CD4-positive, alpha-beta T cell treated with Interleukin-21 for 1 hour (primary cell): ENCODE results near the gene CPED1.
"Not testable (repeated sequence)": the region's sequence is repeated elsewhere in the genome, so short reads cannot be mapped to it uniquely, and the experiment has no call there.

ENCODE experiments used
- DNase-seq: peaks from one replicate; pipeline ENCODE4 v3.0.0-alpha.2; 2020

Gene CPED1

DNA sequence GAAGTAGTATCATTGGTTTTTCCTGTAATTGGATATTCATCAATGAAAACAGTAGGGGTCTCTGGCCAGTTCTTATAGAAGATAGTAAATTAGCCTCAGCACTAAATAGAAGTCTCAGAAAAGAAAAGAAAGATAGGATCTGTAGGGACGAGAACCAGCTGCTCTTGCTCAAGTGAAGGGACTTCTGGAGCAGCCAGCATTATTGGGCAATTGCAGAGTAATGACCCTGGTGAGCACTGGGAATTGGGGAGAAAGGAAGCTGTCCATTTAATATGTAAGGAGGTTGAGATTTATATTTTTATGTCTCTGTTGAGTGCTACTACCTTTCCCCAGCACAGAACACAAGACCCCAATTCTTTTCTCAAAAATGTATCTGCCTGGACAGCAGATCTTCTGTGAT lies 279.1 kb downstream of the CPED1 start:
- DNase-seq: no peak

DNA sequence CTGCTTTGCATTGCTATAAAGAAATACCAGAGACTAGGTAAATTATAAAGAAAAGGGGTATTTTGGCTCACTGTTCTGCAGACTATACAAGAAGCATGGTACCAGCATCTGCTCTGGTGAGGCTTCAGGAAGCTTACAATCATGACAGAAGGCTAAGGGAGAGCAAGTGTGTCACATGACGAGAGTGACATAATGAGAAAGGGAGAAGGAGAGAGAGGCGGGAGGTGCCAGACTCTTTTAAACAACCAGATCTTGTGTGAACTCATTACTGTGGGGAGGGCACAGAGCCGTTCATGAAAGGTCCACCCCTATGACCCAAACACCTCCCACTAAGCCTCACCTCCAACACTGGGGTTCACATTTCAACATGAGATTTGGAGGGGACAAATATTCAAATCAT lies 281.3 kb downstream of the CPED1 start:
- no peak for DNase-seq

DNA sequence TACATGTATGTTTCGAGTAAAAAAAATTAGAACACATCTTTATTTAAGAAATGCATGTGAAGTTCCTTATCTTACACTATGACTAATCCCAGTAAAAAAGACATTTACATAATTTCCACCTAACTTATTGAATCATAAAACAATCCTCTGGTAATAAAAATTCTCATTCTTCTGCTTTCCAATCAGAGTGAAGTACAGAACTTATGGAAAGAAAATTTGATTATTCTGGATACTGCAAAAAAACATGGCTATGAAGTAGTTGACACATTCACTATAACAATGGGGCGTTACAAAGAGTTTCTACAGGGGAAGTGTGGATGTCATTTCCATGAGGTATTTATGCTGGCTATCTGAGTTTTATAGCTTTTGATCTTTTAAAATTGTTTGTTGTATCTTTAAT lies 282.6 kb downstream of the CPED1 start:
- no peak for DNase-seq

DNA sequence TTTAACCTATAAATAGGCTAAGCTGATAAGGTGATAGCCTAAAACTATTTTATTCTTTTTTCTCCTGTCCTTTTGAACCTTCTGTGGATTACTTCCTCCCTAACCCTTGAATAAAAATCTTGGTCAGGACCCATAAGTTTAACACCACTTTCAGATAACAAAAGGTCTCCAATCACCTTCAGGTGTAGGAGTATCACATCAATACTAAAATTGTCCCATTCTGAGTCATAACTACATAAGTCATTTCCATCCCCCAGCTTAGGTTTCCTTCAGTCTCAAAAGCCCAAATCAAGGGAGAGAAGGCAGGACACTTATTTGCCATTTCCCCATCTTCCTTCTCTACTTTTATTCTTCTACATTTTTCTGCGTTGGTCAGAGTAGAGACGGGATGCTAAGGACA lies 283.4 kb downstream of the CPED1 start:
- no peak for DNase-seq

- no peak for DNase-seq
Observed at GRCh38 chr7:121272676-121273075, 284.2 kb downstream of the CPED1 start.

- no peak for DNase-seq
Observed at GRCh38 chr7:121273467-121274167, 285.1 kb downstream of the CPED1 start.

DNA sequence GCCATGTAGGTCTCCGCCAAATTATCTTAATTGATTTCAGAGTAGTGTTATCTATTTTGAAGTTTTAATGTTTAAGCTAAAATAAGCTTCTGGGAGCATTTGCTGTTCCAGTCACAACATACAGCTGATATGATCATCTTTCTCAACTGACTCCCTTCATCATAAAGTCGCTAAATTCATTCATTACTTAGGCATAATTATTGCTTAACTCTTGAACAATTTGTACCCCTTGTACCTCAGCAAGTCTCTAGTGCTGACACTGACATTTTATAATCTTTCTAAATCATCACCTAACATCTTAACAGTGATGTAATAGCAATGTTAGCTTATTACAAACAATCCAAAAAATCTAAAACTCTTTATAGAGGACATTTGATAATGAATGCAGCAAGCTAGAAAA lies 286.0 kb downstream of the CPED1 start:
- no peak for DNase-seq

GRCh38 chr7:121275204-121275603 lies 286.7 kb downstream of the CPED1 start:
- no peak for DNase-seq

DNA sequence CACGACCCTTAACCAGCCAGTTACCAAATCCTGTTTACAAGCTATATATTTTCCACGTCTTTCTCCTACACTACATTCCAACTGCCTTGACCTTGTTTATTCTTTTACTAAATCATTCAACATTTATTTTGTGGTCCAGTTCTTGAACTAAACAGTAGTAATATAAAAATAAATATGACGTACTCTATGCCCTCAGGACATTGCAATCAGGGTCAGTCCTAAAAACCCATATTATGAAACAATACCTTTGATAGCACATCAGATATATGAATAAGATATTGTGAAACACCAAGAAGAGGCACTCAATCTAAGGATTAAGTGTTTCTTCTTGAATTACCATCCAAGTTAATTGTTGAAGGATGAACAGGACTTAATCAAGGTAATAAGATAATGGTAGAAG lies 287.8 kb downstream of the CPED1 start:
- DNase-seq: no peak

DNA sequence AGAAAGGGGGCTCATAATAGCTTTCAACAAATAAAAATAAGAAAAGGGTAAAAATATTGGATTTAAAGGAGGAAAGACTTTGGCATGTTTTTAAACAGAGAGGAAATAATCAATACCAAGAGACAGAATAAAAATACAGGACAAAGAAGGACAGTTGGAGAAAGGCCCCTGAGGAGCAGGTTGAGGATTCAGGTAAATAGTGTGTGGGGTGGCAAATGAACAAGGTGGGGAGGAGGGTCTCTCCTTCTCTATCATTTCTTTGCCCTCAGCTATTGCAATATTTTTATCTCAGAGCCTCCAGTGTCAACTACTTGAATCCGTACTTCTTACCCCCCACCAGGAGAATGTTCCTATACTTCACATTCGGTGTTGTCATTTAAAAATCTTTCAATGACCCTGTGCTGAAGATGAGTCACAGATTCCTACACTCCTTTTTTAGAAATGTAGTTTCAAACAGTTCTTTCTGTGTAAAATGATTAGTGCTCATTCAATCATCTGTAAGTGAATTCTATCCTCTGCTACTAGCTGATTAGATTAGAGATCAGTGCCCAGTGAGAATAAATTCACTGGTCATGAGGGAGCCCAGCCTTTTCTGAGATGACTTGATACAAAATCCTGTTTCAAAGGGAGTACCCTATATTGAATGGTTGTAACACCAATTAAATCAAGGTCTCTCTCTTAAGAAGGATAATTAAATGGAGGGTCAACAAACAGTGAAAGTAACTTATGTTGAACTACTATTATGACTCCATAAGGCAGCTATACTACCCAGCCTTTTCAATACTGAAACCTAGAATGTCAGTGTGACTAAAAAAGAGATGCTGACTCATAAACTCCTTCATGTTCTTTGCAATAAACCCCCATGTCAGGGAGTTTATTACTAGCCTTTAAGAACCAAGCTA lies 289.9 kb downstream of the CPED1 start:
- DNase-seq: no peak

DNA sequence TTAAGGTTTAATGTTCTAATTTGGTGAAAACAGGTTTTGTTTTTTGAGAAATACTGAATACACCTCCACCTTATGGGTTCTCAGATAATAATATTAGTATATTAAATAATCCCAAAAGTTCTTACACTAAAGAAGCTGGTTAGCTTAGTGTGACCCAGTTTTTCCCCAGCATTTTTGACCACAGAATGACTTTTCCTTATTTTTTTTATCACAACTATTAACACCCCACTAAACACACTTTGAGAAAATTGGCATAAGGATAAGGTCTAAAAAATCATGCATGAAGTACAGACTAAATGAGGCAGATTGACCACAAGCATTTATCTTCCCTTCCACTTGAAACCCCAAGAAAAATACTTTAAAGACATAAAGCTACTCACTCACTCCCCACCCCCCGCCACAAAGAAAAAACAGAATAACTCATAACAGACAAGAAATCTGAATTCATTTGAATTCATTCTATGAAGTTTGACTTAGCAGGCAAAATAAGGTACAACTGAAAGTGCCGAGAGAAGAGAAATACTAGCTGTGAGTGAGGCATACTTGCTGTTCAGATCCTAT lies 290.6 kb downstream of the CPED1 start:
- no peak for DNase-seq

GRCh38 chr7:121279822-121280221 lies 291.3 kb downstream of the CPED1 start:
- no peak for DNase-seq

GRCh38 chr7:121280656-121281055 lies 292.1 kb downstream of the CPED1 start:
- DNase-seq: no peak

DNA sequence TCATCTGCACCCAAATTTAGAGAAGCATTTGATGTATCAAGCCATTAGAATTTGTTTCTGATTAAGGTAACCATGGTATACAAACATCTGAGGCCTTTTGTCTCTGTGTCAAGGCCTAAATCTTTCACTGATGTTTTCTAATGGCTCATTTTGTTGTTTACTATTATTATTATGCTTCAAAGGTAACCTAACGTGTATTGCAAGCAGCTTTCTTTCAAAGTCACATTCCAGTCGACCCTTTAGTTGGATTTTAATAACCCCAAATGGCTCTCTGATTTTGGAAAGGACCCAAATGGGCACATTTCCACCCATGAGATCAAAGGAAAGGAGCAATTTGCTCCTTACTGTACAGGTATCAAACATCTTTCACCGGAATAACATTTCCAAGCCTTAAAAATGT lies 293.6 kb downstream of the CPED1 start:
- no peak for DNase-seq

- no peak for DNase-seq
Observed at GRCh38 chr7:121285066-121285667, 296.7 kb downstream of the CPED1 start.

DNA sequence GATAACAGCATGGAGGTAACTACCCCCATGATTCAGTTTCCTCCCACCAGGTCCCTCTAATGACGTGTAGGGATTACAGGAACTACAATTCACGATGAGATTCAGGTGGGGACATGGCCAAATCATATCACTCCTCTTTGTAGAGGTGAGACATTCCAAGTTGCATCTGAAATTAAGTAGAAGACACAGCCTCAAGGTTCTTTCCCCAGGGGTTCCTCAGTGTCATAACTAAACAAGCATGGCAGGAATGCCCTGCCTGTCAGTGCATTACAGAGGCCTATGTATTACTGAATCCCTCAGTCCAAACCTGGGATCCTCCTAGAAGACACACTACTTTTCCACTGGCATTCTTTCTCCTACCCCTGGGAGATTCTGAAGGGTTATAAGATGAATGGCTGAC lies 297.7 kb downstream of the CPED1 start:
- no peak for DNase-seq

GRCh38 chr7:121286742-121287734 lies 298.5 kb downstream of the CPED1 start:
- DNase-seq: no peak

GRCh38 chr7:121288894-121289293 lies 300.4 kb downstream of the CPED1 start:
- no peak for DNase-seq

- DNase-seq: not testable (repeated sequence)
Observed at GRCh38 chr7:121289930-121290329, 301.4 kb downstream of the CPED1 start.

DNA sequence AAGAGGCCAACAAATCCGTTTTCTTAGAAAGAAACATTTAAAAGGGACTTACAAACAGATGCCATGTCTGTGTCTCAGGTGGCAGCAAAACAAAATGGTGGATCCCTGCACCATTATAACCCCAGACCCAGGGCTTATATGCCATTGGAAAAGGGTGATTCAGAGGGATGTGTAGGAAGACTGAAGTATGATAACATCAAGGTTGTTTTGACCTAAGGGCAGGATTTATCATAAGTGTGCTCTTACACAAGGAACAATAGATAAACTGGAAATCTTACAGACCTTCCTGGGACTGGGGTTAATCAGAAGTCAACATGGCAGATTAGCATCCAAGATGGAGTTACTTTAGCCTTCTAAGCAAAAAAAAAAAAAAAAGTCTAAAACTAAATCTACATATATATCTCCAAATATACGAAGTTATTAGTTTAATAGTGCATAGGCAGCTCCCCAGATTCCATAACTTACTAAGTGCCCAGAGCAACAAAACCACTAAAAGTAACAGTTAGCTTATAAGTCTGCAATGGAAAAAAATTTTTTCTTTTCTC lies 306.0 kb downstream of the CPED1 start:
- DNase-seq: no peak

DNA sequence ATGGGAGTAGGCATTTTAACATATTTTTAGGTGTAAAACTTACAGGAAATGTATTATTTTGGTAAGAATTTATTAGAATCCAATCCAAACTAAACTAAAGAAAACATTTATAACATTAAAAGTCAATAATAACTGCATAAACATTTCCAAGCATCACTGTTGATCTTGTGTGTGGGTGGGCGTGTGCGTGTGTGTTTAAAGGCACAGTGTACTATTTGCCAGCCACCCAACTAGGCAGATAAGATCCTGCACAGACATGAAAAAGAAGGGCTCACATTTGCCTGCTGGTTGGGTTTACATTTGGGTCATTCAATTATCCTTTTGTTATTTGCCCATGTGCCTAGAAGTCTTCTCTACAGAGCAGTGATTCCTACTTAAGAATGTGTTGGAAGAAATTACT lies 309.3 kb downstream of the CPED1 start:
- DNase-seq: no peak

- DNase-seq: no peak
Observed at GRCh38 chr7:121298831-121299239, 310.3 kb downstream of the CPED1 start.
